ENCODE results near the gene TMEM200B.
"Not testable (repeated sequence)": the region's sequence is repeated elsewhere in the genome, so short reads cannot be mapped to it uniquely, and the experiment has no call there.

The TMEM200B gene

GRCh38 chr1:29108041-29108440 lies 15.7 kb downstream of the TMEM200B start:
- not testable (repeated sequence) for DNase-seq (ENCODE audit: low spot score)

GRCh38 chr1:29105822-29106221 lies 17.9 kb downstream of the TMEM200B start:
- no peak for DNase-seq (ENCODE audit: low spot score)

- no peak for DNase-seq (ENCODE audit: low spot score)
These were observed 23.2 kb downstream of the TMEM200B start for GRCh38 chr1:29100487-29100886.

GRCh38 chr1:29099286-29099685 lies 24.4 kb downstream of the TMEM200B start:
- DNase-seq (ENCODE audit: low spot score), result no peak

- DNase-seq (ENCODE audit: low spot score), result no peak
These were observed 27.3 kb downstream of the TMEM200B start for GRCh38 chr1:29096231-29096886.

- no peak for DNase-seq (ENCODE audit: low spot score)
These were observed 28.7 kb downstream of the TMEM200B start for GRCh38 chr1:29094954-29095353.

GRCh38 chr1:29094433-29094832 lies 29.3 kb downstream of the TMEM200B start:
- DNase-seq (ENCODE audit: low spot score), result no peak

GRCh38 chr1:29092704-29093103 lies 31.0 kb downstream of the TMEM200B start:
- not testable (repeated sequence) for DNase-seq (ENCODE audit: low spot score)

- no peak for DNase-seq (ENCODE audit: low spot score)
These were observed 32.6 kb downstream of the TMEM200B start for GRCh38 chr1:29090937-29091618.

- no peak for DNase-seq (ENCODE audit: low spot score)
These were observed 39.5 kb downstream of the TMEM200B start for GRCh38 chr1:29084196-29084521.

GRCh38 chr1:29083317-29084195 lies 40.1 kb downstream of the TMEM200B start:
- DNase-seq (ENCODE audit: low spot score), result no peak

GRCh38 chr1:29082519-29082918 lies 41.2 kb downstream of the TMEM200B start:
- no peak for DNase-seq (ENCODE audit: low spot score)

- no peak for DNase-seq (ENCODE audit: low spot score)
These were observed 42.5 kb downstream of the TMEM200B start for GRCh38 chr1:29081201-29081600.

GRCh38 chr1:29079916-29080629 lies 43.6 kb downstream of the TMEM200B start:
- not testable (repeated sequence) for DNase-seq (ENCODE audit: low spot score)

- no peak for DNase-seq (ENCODE audit: low spot score)
These were observed 46.5 kb downstream of the TMEM200B start for GRCh38 chr1:29077155-29077554.

All from hematopoietic multipotent progenitor cell treated with erythropoietin and hydrocortisone succinate and interleukin-3 and kit ligand, for 17 days (in vitro differentiated cells).